ENCODE data around the gene KIAA1958. TPM values are rescaled to one million over a fixed set of nuclear protein-coding genes. Genes with fewer than 3 reads are reported as not detected.
A peak's percentile ranks its signal among the peaks of the same experiment; 100 is the strongest.

KIAA1958 gene
- total RNA-seq, 2 experiments from 2014 or later: 14.9 to 15.3 TPM

DNA sequence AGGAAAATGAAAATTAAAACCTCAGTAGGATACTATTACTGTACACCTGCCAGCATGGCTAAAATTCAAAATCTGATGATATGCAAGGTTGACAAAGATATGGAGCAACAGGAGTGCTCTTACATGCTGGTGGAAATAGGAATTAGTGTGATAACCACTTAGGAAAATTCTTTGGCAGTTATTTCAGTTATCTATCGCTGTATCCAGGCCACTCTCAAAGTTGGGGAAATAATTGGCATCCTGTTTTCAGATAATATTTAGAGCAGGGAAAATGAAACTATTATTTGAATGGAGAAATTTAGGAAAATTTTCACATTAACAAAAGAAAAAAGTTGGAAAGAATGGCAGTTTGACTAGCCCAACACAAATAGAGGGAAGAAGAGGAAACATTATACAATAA lies 50.9 kb downstream of the KIAA1958 start:
- ATAC-seq: no peak
- Mint-ChIP-seq H3K36me3 (ENCODE audit: low read depth) (peaks cover 7% of the 10 kb centered on the region), H3K27ac (no peak overlapping the region), H3K27me3 (no peaks in the 10 kb centered on the region), H3K9me3 (peaks cover 3% of the 10 kb centered on the region), H3K4me1 (ENCODE audit: low read depth) (peaks cover 15% of the 10 kb centered on the region), H3K4me3 (no peak overlapping the region)
- POLR2A ChIA-PET: no interaction called here
- intact Hi-C loops (cut with micrococcal nuclease): no loop called here
- CTCF ChIA-PET: no interaction called here
- no peak for DNase-seq
- TF ChIP-seq CTCF (IDR thresholded peaks at IDR 0.05): no peak

DNA sequence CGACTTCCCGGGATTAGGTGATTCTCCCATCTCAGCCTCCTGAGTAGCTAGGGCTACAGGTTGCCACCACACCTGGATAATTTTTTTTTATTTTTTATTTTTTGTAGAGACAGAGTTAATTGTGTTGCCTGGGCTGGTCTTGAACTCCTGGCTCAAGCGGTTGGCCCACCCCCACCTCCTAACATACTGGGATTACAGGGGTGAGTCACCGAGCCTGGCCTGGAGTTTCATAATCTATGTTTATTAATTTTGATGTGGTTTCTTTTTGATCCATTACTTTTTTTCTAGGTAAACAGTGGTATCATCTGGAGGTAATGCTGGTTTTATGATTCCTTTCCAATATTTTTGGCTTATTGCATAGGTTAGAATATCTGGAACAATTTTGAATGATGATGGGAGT lies 54.2 kb downstream of the KIAA1958 start:
- peaks cover 7% of the 10 kb centered on the region for H3K4me1 Mint-ChIP-seq (ENCODE audit: low read depth)
- H3K9me3 Mint-ChIP-seq: no peaks in the 10 kb centered on the region
- H3K36me3 Mint-ChIP-seq (ENCODE audit: low read depth): peaks cover 7% of the 10 kb centered on the region
- ChIA-PET CTCF (interaction anchor here (1.3 kb wide), 1 partner anchor 279 kb away, joined by 4 read pairs; no protein-coding TSS in a partner anchor), POLR2A (no interaction called here)
- no peak overlapping the region for H3K4me3 Mint-ChIP-seq
- intact Hi-C loops (cut with micrococcal nuclease): no loop called here
- H3K27me3 Mint-ChIP-seq: no peaks in the 10 kb centered on the region
- H3K27ac Mint-ChIP-seq: no peak overlapping the region
- ATAC-seq (no peak), DNase-seq (no peak)
- no peak for TF ChIP-seq CTCF (IDR thresholded peaks at IDR 0.05)

DNA sequence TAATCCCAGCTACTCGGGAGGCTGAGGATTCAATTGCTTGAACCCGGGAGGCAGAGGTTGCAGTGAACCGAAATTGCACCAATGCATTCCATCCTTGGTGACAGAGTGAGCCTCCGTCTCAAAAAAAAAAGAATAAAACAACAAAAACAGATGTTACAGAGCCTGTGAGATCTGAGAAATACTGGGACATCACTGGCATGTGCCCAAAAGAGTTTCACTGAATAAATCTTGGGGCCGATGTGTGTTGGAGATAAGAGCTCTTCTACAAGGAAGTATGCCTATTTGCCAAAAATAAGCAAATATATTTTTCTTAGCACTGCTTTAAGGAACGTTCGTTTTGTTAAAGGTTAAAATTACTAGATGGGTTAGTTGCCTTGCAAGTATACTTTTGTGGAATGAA lies 55.1 kb downstream of the KIAA1958 start:
- H3K36me3 Mint-ChIP-seq (ENCODE audit: low read depth): peaks cover 8% of the 10 kb centered on the region
- ATAC-seq (no peak), DNase-seq (no peak)
- peaks cover 14% of the 10 kb centered on the region for H3K4me1 Mint-ChIP-seq (ENCODE audit: low read depth)
- no peak overlapping the region for H3K27ac Mint-ChIP-seq
- intact Hi-C loops (cut with micrococcal nuclease): no loop called here
- POLR2A ChIA-PET: no interaction called here
- TF ChIP-seq CTCF (IDR thresholded peaks at IDR 0.05): no peak
- CTCF ChIA-PET: interaction anchor here (0.6 to 1.3 kb wide), 2 partner anchors 278 to 455 kb away, joined by 3 to 4 read pairs; no protein-coding TSS in a partner anchor
- H3K4me3 Mint-ChIP-seq: no peak overlapping the region
- no peaks in the 10 kb centered on the region for H3K9me3 Mint-ChIP-seq
- H3K27me3 Mint-ChIP-seq: no peaks in the 10 kb centered on the region

GRCh38 chr9:112542593-112543292 lies 56.1 kb downstream of the KIAA1958 start:
- Mint-ChIP-seq H3K27me3 (no peaks in the 10 kb centered on the region), H3K4me3 (no peak overlapping the region), H3K36me3 (ENCODE audit: low read depth) (peaks cover 5% of the 10 kb centered on the region), H3K9me3 (no peaks in the 10 kb centered on the region), H3K27ac (no peak overlapping the region), H3K4me1 (ENCODE audit: low read depth) (peaks cover 14% of the 10 kb centered on the region)
- ATAC-seq (no peak), DNase-seq (no peak)
- ChIA-PET CTCF (no interaction called here), POLR2A (no interaction called here)
- intact Hi-C loops (cut with micrococcal nuclease): no loop called here
- TF ChIP-seq CTCF (IDR thresholded peaks at IDR 0.05): no peak

- DNase-seq (peak; percentile 3), ATAC-seq (no peak)
- no peak for TF ChIP-seq CTCF (IDR thresholded peaks at IDR 0.05)
- ChIA-PET POLR2A (no interaction called here), CTCF (interaction anchor here (0.8 kb wide), 1 partner anchor 24 kb away, joined by 3 read pairs; no protein-coding TSS in a partner anchor)
- H3K4me3 Mint-ChIP-seq: no peak overlapping the region
- H3K4me1 Mint-ChIP-seq (ENCODE audit: low read depth): peaks cover 14% of the 10 kb centered on the region
- no peaks in the 10 kb centered on the region for H3K27me3 Mint-ChIP-seq
- no peaks in the 10 kb centered on the region for H3K9me3 Mint-ChIP-seq
- H3K27ac Mint-ChIP-seq: no peak overlapping the region
- intact Hi-C loops (cut with micrococcal nuclease): no loop called here
- peaks cover 5% of the 10 kb centered on the region for H3K36me3 Mint-ChIP-seq (ENCODE audit: low read depth)
Measured at GRCh38 chr9:112544477-112544876, 57.9 kb downstream of the KIAA1958 start.
